Fibroblast of lung (primary cell): ENCODE measurements around the gene PLSCR2. TPM values are rescaled to one million over a fixed set of nuclear protein-coding genes. Genes with fewer than 3 reads are reported as not detected.

Experiments
- DNase-seq, 2 donors: peaks; one replicate each; pipeline versions ENCODE4 v3.0.0 to v3.0.0-alpha.2; 2010; ENCODE audit warnings: low read depth in 2 of 2
- H2AFZ ChIP-seq: 2 replicates; pipeline ENCODE4 v1.5.1; 2012; ENCODE audit warnings: low read length, control low read depth, inconsistent platforms
- H3K27ac ChIP-seq: 2 replicates; pipeline ENCODE4 v1.5.1; 2011; ENCODE audit warnings: low read length, control low read depth; ENCODE audit not compliant: insufficient read depth
- H3K27me3 ChIP-seq: 2 replicates; pipeline ENCODE4 v1.5.1; 2011; ENCODE audit warnings: mild to moderate bottlenecking, low read length; ENCODE audit not compliant: control insufficient read depth, insufficient read depth
- H3K36me3 ChIP-seq: 2 replicates; pipeline ENCODE4 v1.5.1; 2011; ENCODE audit warnings: low read length; ENCODE audit not compliant: control insufficient read depth, insufficient read depth
- H3K4me1 ChIP-seq: 2 replicates; pipeline ENCODE4 v1.5.1; 2011; ENCODE audit warnings: low read length; ENCODE audit not compliant: control insufficient read depth, insufficient read depth; ENCODE audit errors: extremely low read depth
- H3K4me2 ChIP-seq: 2 replicates; pipeline ENCODE4 v1.5.1; 2011; ENCODE audit warnings: low read length, control low read depth; ENCODE audit not compliant: insufficient read depth; ENCODE audit errors: extremely low read depth
- H3K4me3 ChIP-seq, 4 experiments: fragments of 200-600 bp in 1 of 4; sonication (generic) in 1 of 4; replicated peaks in 1 of 4; 2 replicates each; pipeline ENCODE4 v1.5.1; 2011 to 2016; ENCODE audit warnings: low read length in 4 of 4, low read depth in 3 of 4, mild to moderate bottlenecking in 3 of 4, control low read depth in 2 of 4, inconsistent platforms in 1 of 4, mixed read lengths in 1 of 4; ENCODE audit not compliant: insufficient read depth in 1 of 4; ENCODE audit errors: control extremely low read depth in 1 of 4
- H3K79me2 ChIP-seq: 2 replicates; pipeline ENCODE4 v1.5.1; 2012; ENCODE audit warnings: mild to moderate bottlenecking, low read length, inconsistent platforms; ENCODE audit not compliant: control insufficient read depth, insufficient read depth
- H3K9ac ChIP-seq: 2 replicates; pipeline ENCODE4 v1.5.1; 2011; ENCODE audit warnings: mild to moderate bottlenecking, low read length, control low read depth; ENCODE audit not compliant: insufficient read depth
- H3K9me3 ChIP-seq: 2 replicates; pipeline ENCODE4 v1.5.1; 2012; ENCODE audit warnings: low read depth, low read length; ENCODE audit not compliant: control insufficient read depth, insufficient read depth
- H4K20me1 ChIP-seq: 2 replicates; pipeline ENCODE4 v1.5.1; 2011; ENCODE audit warnings: low read length; ENCODE audit not compliant: control insufficient read depth, insufficient read depth; ENCODE audit errors: extremely low read depth
- CTCF ChIP-seq, 2 donors: IDR thresholded peaks in 1 of 2; conservative IDR thresholded peaks in 1 of 2; 1 replicate in 1 of 2; 2 replicates in 1 of 2; pipeline ENCODE4 v1.5.1; 2011 to 2012; ENCODE audit warnings: low read length in 2 of 2, control low read depth in 1 of 2, inconsistent platforms in 1 of 2, low read depth in 1 of 2, mild to moderate bottlenecking in 1 of 2
- EZH2 ChIP-seq: IDR thresholded peaks from 2 replicates; pipeline ENCODE4 v1.5.1; 2012; ENCODE audit warnings: low read length, control low read depth, mild to moderate bottlenecking; ENCODE audit errors: missing control alignments
- polyA plus RNA-seq, 2 donors: library from polyadenylated mRNA; depleted of rRNA in 1 of 2; stranded (reverse) in 1 of 2; unstranded in 1 of 2; fragments of >200 nt; gene quantifications; 2 replicates each; pipeline ENCODE4 v1.2.1, GENCODE V29; 2011 to 2012; ENCODE audit warnings: missing spikeins in 1 of 2
- total RNA-seq: library from RNA; depleted of rRNA; stranded (reverse); fragments of >200 nt; gene quantifications from 2 replicates; pipeline ENCODE4 v1.2.1, GENCODE V29; 2014

Gene PLSCR2
- total and polyA plus RNA-seq, 2 donors (not counting 1 experiment from before 2014, with no cell fraction given), result 0.17 TPM; not detected in 1

- Histone ChIP-seq H3K36me3 (no peaks in the 10 kb centered on the region), H3K27ac (no peak overlapping the region), H3K79me2 (no peaks in the 10 kb centered on the region), H3K9me3 (no peaks in the 10 kb centered on the region), H3K4me3 (no peak overlapping the region), H2AFZ (no peak overlapping the region), H3K4me1 (peaks cover 12% of the 10 kb centered on the region), H3K4me2 (no peak overlapping the region), H3K27me3 (no peaks in the 10 kb centered on the region), H3K9ac (no peak overlapping the region), H4K20me1 (no peaks in the 10 kb centered on the region)
- no peak for TF ChIP-seq EZH2
- TF ChIP-seq CTCF (conservative IDR thresholded peaks at IDR 0.05 in 1 of 2, IDR thresholded peaks at IDR 0.05 in 1 of 2; ENCODE audit: low read depth in 1 of 2, low read length in 2 of 2), result no peak
- no peak for DNase-seq
Observed at GRCh38 chr3:146470425-146470990, 1.1 kb upstream of the PLSCR2 start.

- Histone ChIP-seq H3K4me3 (peak overlapping the region in 1 of 4 experiments; percentile 56), H3K4me2 (peak overlapping the region; percentile 54), H4K20me1 (no peaks in the 10 kb centered on the region), H3K9ac (no peak overlapping the region), H3K36me3 (no peaks in the 10 kb centered on the region), H3K27me3 (no peaks in the 10 kb centered on the region), H3K27ac (no peak overlapping the region), H2AFZ (no peak overlapping the region), H3K4me1 (peaks cover 12% of the 10 kb centered on the region), H3K79me2 (no peaks in the 10 kb centered on the region), H3K9me3 (no peaks in the 10 kb centered on the region)
- peak in 1 of 2 donors; percentile 91 for DNase-seq
- no peak for TF ChIP-seq EZH2
- TF ChIP-seq CTCF (conservative IDR thresholded peaks at IDR 0.05 in 1 of 2, IDR thresholded peaks at IDR 0.05 in 1 of 2; ENCODE audit: low read depth in 1 of 2, low read length in 2 of 2), result no peak
Observed at GRCh38 chr3:146468671-146469149, 651 bp downstream of the PLSCR2 start.

- Histone ChIP-seq H4K20me1 (no peaks in the 10 kb centered on the region), H3K4me2 (peak overlapping the region; percentile 54), H3K27me3 (no peaks in the 10 kb centered on the region), H3K9ac (no peak overlapping the region), H3K4me3 (no peak overlapping the region), H3K36me3 (no peaks in the 10 kb centered on the region), H2AFZ (no peak overlapping the region), H3K9me3 (no peaks in the 10 kb centered on the region), H3K79me2 (no peaks in the 10 kb centered on the region), H3K27ac (no peak overlapping the region), H3K4me1 (peaks cover 12% of the 10 kb centered on the region)
- peak; percentile 8 to 68 for DNase-seq
- TF ChIP-seq EZH2 (no peak), CTCF (conservative IDR thresholded peaks at IDR 0.05 in 1 of 2, IDR thresholded peaks at IDR 0.05 in 1 of 2; ENCODE audit: low read depth in 1 of 2, low read length in 2 of 2) (no peak)
Observed at GRCh38 chr3:146468234-146468633, 1.1 kb downstream of the PLSCR2 start.
